Gastroesophageal sphincter (tissue), 3 donors: ENCODE results near the gene CASP8.

Experiments
- POLR2A ChIP-seq, 2 donors: fragments of 450-650 bp; IDR thresholded peaks; one replicate each; pipeline ENCODE4 v1.6.1; 2017; ENCODE audit warnings: antibody characterized with exemption in 2 of 2, mild to moderate bottlenecking in 2 of 2, moderate library complexity in 1 of 2
- POLR2AphosphoS5 ChIP-seq: sonication (generic); formaldehyde crosslinking; IDR thresholded peaks from one replicate; pipeline ENCODE4 v1.6.1; 2017; ENCODE audit warnings: antibody characterized with exemption
- TF ChIP-seq, protein P1 (sequence below), 4 experiments: fragments of 200-600 bp in 2 of 4; fragments of 450-650 bp in 2 of 4; sonication (generic) in 1 of 4; IDR thresholded peaks; one replicate each; pipeline ENCODE4 v1.5.1; 2017 to 2019; ENCODE audit warnings: antibody characterized with exemption in 4 of 4, mild to moderate bottlenecking in 2 of 4, moderate library complexity in 2 of 4

DNA sequence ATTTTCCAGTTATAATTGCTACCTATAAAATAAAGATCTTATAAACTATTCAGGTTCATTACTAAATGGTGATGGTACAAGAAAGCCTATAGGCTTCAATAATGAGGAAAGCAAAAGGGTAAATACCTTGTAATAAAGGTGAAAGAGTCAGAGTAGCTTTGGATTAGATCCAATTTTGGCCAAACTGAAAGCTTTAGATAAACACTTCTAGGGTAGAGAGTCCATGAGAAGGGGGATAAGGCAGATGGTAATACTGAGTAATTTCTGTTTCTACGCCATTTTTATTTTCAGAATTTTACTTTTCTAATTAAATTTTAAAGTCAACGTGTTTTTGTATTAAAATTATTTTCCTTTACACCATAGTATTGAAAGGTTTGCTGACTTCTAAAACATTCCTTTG lies 9.4 kb downstream of the CASP8 start:
- TF ChIP-seq, protein P1, sequence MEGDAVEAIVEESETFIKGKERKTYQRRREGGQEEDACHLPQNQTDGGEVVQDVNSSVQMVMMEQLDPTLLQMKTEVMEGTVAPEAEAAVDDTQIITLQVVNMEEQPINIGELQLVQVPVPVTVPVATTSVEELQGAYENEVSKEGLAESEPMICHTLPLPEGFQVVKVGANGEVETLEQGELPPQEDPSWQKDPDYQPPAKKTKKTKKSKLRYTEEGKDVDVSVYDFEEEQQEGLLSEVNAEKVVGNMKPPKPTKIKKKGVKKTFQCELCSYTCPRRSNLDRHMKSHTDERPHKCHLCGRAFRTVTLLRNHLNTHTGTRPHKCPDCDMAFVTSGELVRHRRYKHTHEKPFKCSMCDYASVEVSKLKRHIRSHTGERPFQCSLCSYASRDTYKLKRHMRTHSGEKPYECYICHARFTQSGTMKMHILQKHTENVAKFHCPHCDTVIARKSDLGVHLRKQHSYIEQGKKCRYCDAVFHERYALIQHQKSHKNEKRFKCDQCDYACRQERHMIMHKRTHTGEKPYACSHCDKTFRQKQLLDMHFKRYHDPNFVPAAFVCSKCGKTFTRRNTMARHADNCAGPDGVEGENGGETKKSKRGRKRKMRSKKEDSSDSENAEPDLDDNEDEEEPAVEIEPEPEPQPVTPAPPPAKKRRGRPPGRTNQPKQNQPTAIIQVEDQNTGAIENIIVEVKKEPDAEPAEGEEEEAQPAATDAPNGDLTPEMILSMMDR (IDR thresholded peaks at IDR 0.05), result no peak
- TF ChIP-seq POLR2A (IDR thresholded peaks at IDR 0.05), result no peak
- TF ChIP-seq POLR2AphosphoS5, result no peak
